Smooth muscle cell of the brain vasculature (primary cell): ENCODE measurements around the gene GCNT2.
"Not testable (repeated sequence)": the region's sequence is repeated elsewhere in the genome, so short reads cannot be mapped to it uniquely, and the experiment has no call there.

Experiments used
- DNase-seq: peaks from one replicate; pipeline ENCODE4 v3.0.0-alpha.2; 2012; ENCODE audit warnings: low read depth, low spot score

The GCNT2 gene

DNA sequence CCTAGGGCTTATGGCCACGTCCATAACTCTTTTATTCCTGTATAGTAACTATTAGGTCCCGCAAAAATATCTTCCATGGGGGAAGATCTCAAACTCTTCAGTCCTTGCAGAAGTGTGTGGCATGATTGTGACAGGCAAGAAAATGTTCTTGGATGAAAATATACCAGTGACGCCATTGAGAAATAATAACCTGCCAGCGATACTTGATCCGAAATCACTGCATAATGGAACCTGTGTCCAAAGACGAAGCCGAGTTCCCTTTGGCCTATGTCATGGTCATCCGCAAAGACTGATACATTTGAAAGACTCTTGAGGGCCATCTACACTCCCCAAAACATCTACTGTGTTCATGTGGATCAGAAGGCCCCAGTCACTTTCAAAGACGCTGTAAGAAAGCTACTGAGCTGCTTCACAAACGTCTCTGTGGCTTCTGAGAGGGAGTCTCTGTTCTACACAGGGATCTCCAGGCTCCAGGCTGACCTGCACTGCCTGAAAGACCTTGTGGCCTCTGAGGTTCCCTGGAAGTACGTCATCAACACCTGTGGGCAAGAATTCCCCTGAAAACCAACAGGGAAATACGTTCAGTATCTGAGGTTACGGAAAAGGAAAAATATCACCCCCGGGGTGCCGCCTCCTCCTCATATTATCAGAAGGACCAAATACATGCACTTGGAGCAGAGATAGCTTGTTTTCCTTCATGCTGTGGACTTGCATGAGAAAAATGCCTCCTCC lies 6.9 kb upstream of the GCNT2 start:
- no peak for DNase-seq

DNA sequence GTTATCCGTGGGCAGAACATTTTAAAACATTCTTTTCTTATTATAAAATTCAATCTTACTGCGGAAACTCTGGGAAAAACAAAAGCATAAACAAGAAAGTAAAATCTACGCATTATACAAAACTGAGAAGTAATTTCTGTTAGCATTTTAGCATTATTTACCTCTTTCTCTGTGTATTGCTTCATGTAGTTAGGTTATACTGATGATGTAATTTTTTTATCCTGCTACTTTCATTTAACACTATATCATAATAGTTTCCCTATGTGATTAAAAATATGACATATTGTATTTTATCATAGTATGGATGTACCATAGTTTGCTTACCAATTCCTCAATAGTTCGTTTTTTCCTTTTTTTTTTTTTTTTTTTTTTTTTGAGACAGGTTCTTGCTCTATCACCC lies 4.2 kb upstream of the GCNT2 start:
- DNase-seq, result no peak

DNA sequence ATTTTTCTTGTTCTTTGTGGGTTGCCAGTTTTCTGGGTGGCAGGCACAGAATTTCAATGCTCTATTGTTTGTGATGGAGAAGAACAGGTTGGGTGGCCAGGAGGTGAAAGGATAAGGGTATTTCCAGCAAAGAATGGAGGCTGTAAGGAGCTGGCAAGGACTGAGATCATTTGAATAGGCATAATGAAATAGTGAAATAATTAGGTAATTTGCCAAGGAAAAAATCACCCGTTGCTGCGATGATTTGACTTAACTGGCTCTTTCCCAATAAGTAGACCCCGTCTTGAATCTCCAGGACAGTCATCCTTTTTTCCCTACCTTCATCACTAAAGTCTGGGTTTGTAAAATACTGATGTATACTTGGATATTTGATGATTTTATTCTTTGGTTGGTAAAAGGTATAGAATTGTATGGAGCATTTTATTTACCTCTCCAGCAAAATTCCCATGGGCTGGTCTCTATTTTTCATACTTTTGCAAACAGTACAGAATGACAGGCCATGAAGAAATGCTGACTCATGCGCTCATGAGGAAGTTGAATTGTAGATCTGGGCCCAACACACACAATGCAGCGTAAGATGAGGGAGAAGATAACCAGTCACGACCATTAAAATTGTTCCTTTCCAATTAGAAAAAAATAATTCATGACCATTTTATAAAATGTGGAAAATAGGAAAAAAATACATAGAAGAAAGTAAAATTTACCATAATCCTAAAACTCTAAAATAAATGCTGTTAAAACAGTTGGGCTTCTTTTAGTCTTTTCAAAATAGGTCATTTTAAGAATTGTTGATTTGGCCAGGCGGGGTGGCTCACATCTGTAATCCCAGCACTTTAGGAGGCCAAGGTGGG lies 2.4 kb upstream of the GCNT2 start:
- no peak for DNase-seq

DNA sequence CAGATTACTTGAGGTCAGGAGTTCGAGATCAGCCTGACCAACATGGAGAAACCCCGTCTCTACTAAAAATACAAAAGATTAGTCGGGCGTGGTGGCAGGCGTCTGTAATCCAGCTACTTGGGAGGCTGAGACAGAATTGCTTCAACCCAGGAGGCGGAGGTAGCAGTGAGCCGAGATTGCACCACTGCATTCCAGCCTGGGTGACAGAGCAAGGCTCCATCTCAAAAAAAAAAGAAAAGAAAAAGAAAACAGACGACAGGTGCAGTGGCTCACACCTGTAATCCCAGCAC lies 1.8 kb upstream of the GCNT2 start:
- DNase-seq, result not testable (repeated sequence)

DNA sequence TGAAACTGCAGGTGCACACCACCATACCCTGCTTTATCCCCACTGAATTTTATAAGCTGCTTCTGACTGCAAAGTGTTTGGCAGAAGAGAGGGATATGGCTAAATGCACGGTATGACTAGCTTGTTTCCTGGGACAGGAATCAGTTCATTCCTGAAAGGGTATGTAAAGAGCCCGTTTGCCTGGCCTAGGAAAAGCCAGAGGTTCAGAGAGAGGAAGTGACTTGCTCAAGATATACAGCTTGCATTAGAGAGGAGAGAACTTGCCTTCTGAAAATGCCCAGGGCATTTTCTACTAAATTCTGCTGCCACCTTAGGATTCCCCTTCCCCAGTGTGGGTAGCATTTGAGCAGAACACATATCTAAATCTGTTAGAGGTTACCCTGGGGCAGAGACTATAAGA lies 683 bp upstream of the GCNT2 start:
- DNase-seq, result no peak

DNA sequence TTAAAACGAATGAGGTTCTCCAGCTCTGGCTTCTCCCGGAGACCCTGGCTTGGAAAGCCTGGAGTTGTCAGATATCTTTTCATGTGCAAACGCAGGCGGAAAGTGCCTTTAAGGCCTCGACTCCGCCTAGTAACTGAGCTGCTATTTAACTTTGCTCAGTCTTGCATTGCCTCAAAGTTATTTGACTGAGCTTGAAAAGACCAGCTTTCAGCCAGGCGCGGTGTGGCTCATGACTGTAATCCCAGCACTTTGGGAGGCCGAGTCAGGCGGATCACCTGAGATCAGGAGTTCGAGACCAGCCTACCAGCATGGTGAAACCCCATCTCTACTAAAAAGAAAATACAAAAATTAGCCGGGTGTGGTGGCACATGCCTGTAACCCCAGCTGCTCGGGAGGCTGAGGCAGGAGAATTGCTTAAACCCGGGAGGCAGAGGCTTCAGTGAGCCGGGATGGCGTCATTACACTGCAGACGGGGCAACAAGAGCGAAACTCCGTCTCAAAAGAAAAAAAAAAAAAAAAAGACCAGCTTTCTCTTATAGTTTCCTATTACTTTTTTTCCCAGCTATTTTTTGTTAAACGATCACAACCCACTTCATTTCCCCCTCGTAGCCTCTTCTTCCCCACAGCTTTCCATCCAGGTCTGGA lies 1.9 kb downstream of the GCNT2 start:
- DNase-seq, result no peak

DNA sequence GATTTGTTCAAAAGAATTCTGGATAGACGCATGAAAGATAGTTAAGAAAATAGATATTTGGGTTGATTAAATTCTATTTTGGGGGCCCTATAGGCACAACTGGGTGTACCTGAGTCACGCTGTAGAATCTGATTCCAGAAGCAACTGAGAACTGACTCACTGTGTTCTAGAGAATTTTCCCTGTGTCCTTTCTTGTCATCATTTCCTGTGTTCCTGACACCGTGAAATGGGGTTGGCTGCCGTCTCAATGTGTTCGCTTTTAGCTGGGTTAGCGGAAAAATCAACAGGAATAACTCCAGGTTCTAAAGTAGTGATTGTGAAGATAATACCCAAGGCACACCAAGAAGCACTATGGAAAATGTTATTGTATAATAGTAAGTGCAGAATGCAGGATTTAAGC lies 5.0 kb downstream of the GCNT2 start:
- no peak for DNase-seq

DNA sequence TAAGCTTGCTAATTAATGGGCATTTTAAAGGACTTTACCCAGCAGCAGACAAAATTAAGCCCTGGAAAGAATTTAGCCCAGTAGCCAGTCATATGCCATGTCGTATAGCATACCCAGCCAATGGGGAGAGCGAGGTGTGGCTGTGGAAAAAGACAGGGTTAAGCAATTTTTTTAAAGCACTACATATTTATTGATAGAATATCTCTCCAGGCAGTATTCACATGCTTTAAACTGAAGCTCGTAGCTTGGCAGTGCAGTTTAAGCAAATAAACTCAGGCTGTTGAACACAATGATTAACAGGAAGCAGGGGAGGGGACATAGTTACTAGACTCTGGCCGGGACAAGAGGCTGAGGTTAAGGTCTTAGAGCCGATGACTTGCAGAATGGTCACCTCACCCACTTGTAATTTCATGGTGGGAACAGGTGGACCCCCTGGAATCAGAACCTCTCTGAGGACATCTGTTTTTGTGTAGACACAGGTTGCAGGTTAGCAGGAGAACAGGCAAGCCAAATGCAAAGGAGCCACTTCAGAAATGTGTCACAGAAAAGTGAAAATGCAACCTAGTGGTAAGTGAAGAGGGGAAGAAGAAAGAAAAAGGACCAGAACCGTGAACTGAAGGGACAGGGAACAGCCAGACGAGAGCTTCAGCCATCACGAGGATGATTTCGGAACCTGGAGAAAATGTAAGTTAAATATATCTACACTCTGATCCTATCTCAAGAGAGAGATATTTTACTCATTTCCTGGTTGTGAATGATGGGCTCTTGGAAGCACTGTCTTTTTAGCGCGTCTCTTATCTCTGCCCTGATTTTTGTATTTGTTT lies 7.2 kb downstream of the GCNT2 start:
- DNase-seq, result no peak

DNA sequence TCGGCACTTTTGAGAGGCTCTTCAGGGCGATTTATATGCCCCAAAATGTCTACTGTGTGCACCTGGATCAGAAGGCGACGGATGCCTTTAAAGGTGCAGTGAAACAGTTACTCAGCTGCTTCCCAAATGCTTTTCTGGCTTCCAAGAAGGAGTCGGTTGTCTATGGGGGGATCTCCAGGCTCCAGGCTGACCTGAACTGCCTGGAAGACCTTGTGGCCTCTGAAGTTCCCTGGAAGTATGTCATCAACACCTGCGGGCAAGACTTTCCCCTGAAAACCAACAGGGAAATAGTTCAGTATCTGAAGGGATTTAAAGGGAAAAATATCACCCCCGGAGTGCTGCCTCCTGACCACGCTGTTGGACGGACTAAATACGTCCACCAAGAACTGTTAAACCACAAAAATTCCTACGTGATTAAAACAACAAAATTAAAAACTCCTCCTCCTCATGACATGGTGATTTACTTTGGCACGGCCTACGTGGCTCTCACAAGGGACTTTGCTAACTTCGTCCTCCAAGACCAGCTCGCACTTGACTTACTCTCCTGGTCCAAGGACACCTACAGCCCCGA lies 8.2 kb downstream of the GCNT2 start:
- DNase-seq, result no peak

DNA sequence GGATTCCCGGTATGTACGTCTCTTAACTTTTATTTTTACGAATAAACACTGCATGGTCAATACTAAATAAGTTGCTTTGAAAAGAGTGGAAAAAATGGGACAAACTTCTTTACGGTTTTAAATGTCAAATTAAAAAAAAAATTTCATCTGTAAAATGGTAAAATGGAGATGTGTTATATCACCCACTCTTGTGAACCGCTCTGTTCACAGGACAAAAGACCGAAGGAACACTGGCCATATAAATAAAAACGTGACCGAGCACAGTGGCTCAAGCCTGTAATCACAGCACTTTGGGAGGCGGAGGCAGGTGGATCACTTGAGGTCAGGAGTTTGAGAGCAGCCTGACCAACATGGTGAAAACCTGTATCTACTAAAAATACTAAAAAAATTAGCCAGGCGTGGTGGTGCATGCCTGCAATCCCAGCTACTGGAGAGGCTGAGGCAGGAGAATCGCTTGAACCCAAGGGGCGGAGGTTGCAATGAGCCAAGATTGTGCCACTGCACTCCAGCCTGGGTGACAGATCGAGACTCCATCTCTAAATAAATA lies 8.8 kb downstream of the GCNT2 start:
- not testable (repeated sequence) for DNase-seq

DNA sequence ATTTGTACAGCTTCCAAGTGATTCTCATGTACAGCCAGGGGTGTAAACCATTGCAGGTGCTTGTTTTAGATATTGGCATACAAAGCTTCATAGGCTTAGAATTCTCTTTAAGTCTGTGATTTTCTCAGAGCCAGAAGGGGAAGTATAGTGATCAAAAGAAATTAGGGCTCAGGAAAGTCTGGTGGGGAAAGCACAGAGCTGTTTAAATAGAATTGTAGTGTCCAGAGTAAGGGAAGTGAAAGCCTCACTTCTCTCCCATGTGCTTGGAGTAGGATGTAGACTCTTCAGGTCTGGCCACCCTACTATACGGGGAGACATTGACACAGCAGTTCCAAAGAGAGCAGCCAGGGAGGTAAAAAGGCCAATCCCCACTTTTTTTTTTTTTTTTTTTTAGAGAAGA lies 10.4 kb downstream of the GCNT2 start:
- DNase-seq, result no peak

DNA sequence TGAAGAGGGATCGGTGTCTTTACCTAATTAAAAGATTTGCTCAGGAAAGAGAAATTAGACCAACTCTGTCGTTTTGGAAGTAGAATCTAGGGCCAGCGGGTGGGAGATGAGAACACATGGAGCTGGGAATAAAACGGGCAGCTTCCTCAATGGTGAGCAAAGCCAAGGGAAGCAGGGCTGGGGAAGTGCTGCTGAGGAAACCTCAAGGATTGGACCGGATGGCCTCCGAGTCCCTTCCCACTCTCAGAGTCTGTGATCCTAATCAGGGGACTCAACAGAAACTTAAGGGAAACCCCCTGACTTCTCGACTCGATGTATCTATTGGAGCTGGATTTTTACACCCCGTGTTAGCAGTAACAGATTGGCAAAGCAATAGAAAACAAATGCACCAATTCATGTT lies 10.8 kb downstream of the GCNT2 start:
- DNase-seq, result no peak

DNA sequence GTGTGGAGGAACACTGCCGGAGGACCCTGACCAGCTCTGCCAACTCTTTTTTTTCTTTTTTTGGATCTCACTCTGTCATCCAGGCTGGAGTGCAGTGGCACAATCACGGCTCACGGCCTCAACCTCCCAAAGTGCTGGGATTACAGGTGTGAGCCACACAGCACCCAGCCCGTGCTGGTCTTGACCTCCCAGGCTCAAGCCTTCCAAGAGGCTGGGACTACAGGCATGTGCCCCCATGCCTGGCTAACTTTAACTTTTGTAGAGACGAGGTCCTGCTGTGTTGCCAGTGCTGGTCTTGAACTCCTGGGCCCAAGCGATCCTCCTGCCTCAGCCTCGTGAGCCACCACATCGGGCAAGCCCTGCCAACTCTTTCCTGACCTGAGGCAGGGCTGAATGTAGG lies 11.2 kb downstream of the GCNT2 start:
- DNase-seq, result no peak

DNA sequence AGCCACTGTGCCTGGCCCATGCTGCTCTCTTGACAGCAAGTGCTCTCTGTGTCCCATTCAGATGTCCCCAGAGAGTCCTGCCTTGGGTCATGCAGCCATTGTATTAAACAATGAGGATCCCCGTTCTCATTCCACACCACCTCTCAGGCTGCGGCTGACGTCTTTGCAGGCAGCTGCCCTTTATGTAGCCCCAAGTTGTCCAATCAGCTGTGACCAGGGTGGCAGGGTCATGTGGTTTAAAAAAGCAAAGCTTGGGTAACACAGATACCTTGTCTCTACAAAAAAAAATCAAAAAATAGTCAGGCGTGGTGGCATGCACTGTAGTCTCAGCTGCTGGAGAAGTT lies 13.2 kb downstream of the GCNT2 start:
- no peak for DNase-seq

DNA sequence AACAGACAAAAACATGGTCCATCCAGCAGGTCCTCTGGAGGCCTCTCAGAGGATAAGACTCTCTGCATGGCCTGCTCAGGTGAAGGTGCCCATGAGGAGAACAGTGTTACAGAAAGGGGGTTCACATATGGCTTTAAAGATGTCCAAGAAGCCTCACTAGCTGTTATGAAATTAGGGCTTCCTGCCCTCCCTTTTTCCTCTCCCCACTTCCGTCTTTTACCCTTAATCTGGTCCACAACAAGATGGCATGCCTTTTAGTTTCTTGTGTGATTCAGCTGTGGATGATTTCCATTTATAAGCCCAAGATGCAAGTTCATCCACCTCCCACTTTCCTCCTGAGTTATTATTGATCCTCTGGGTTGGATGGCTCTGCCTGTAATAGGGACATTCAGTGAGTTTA lies 14.0 kb downstream of the GCNT2 start:
- DNase-seq, result no peak

DNA sequence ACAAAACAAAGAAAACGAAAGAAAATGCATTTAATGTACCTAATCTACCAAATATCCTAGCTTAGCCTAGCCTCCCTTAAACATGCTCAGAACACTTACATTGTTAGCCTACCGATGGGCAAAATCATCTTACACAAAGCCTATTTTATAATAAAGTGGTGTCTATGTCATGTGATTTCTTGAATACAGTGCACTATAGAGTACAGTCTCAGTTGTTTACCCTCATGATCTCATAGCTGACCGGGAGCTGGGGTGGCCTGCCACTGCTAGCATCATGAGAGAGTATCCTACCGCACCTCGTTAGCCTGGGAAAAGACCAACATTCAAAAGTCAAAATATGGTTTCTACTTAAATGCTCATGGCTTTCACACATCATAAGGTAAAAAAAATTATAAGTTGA lies 16.6 kb downstream of the GCNT2 start:
- DNase-seq, result no peak

DNA sequence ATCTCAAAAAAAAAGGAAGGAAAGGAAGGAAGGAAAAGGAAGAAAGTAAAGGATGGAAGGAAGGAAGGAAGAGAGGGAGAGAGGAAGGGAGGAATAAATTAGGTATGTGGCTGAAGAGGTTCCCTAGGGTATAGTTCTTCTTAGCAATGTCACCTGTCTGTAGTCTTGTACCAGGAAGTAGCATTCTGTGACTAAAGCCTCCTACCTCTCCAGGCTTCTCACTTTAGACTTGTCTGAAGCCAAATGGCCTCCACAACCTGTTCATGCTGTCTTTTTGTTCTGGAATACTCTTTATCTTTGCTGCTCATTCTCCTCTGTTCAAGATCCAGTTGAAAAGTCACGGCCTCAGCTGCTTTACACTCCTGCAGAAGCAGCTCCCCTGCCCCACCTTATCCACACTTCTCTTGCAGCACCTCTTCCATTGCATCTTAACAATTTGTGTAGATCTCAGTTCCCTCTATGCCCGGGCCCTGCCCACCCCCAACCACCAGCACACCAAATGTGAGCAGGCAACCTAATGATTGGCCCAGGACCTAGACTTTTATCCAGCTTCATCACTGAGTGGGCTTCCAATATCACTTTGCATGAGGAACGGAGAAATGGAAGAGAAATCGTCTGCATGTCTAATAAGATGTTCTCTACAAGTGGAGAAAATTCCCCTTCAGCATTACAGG lies 19.1 kb downstream of the GCNT2 start:
- no peak for DNase-seq

DNA sequence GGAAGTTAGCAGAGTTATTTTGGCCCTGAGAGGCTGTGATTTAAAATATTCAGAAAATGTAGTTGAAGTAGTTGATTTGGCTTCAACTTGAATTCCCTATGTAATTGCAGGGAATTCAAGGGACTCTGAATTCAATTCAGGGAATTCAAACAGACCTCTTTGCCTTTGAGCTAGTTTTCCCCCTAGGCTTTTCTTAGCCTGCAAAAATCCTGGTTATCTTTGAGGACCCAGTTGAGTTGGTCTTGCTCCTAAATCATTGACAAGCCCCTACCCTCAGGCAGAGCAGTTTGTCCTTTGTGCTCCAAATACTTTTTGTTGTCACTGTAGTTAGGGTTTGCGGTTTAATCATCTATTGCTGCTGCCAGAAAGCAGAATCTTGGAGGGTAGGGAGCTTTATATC lies 20.4 kb downstream of the GCNT2 start:
- no peak for DNase-seq

DNA sequence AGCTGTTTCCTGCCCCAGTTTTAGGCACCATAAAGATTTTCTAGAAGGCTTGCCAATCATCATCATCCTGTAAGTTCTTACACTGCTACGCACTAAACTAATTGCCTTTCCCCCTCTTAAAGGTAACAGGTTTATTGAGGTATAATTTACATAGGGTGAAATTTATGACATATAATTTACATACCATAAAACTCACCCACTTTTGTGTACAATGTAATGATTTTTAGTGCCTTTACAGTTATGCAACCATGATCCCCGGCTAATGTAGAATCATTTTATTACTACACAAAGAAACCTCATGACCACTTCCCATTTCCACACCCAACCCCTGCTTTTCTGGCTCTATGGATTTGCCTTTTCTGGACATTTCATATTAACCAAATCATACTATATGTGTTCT lies 21.1 kb downstream of the GCNT2 start:
- no peak for DNase-seq

DNA sequence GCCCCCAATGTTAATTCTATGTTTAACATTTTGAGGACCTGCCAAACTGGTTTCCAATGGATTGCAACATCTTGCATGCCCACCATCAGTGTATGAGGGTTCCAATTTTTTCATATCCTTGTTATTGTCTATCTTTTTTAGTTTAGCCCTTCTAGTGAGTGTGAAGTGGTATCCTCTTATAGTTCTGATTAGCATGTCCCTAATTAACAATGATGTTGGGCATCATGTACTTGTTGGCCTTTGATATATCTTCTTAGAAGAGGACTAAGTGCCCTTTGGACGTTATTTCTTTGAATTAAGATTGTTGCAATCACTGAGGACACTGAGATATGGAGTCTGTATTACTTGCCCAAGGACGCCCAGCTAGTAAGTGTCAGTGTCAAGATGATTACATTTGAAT lies 22.3 kb downstream of the GCNT2 start:
- no peak for DNase-seq

DNA sequence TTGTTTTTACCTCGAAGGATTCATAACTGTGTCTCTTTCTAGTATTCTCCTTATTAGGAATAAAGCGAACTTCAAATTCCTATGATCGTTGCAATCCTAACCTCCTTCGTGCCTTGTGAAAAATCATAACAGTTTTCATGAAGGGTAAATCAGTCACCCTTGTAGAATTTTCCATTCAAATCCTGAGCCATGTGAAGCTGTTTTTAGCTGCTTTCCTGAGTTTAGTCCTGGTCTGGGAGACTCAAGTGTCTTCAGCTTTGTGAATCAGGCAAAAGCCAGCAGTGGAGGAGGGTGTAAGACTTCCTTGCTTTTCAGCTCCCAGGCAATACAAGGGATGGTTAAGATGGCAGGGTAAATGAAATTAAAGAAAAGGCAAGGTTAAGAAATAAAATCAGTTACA lies 24.3 kb downstream of the GCNT2 start:
- no peak for DNase-seq
